IPS-18c (cell line): ENCODE results near the gene NOD2.
A peak's percentile ranks its signal among the peaks of the same experiment; 100 is the strongest.

Source experiments
- H3K4me3 ChIP-seq: 2 replicates; pipeline ENCODE4 v1.7.0; 2013; ENCODE audit warnings: low read depth, mild to moderate bottlenecking, low read length, moderate library complexity; ENCODE audit not compliant: insufficient read depth
- H3K9me3 ChIP-seq: one replicate; pipeline ENCODE4 v1.6.1; 2013; ENCODE audit warnings: mild to moderate bottlenecking, low read length, moderate library complexity; ENCODE audit not compliant: control insufficient read depth, insufficient read depth

NOD2 gene

DNA sequence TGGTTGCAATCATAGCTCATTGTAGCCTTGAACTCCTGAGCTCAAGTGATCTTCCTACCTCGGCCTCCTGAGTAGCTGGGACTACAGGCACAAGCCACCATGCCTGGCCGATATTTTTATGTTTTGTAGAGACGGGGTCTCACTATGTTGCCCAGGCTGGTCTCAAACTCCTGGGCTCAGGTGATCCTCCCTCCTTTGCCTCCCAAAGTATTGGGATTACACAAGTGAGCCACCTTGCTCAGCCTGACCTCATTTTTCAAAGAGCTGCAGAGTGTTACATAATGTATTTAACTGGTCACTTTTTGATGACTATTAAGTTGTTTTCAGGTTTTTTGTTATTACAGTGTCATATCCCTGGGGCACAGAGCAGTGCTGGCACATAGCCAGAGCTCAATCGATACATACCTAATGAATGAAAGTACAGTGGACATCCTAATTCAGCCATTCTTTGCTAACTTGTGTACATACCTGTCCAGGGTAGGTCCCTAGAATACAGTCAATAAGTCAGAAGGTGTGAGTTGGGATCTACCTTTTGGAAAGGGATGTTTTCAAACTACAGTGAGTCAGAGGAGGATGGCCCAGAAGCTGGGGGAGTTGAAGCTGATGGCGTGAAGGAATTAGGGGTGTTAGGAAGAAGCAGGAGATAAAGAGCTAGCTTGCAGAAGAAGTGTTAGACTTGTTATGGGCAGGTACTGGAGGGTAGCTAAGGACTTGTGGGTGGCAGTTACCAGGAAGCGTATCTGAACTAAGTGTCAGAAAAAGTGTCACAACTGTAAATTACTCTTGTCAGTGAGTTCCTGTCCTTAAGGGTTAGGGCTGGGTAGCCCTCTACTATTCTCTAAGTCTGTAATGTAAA, 28.4 kb downstream of the NOD2 start:
- no peaks in the 10 kb centered on the region for H3K9me3 ChIP-seq
- H3K4me3 ChIP-seq, result no peak overlapping the region

DNA sequence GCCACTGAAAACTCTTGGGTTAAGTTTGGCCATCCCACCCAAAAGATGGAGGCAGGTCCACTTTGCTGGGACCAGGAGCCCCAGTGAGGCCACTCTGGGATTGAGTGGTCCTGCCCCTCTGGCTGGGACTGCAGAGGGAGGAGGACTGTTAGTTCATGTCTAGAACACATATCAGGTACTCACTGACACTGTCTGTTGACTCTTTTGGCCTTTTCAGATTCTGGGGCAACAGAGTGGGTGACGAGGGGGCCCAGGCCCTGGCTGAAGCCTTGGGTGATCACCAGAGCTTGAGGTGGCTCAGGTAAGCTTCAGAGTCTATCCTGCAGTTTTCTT, 29.0 kb downstream of the NOD2 start:
- H3K9me3 ChIP-seq, result no peaks in the 10 kb centered on the region
- no peak overlapping the region for H3K4me3 ChIP-seq

- no peaks in the 10 kb centered on the region for H3K9me3 ChIP-seq
- no peak overlapping the region for H3K4me3 ChIP-seq
Observed at GRCh38 chr16:50722960-50723359, 29.6 kb downstream of the NOD2 start.

DNA sequence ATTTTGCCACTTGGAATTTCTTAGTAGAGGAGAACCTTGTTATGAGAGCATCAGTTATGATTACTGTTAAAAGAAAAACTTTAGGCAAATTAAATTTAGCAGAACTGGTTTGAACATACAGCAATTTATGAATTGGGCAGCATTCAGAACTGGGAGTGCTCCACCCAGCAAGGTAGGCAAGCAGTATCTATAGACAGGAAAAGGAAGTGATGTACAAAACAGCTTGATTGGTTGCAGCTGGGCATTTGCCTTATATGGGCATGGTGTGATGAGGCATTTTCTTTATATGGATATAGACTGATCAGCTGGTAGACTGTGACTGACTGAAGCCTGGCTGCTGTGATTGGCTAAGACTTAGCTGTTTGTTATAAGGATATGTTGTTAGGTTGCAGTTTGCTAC, 30.9 kb downstream of the NOD2 start:
- Histone ChIP-seq H3K9me3 (no peaks in the 10 kb centered on the region), H3K4me3 (no peak overlapping the region)

DNA sequence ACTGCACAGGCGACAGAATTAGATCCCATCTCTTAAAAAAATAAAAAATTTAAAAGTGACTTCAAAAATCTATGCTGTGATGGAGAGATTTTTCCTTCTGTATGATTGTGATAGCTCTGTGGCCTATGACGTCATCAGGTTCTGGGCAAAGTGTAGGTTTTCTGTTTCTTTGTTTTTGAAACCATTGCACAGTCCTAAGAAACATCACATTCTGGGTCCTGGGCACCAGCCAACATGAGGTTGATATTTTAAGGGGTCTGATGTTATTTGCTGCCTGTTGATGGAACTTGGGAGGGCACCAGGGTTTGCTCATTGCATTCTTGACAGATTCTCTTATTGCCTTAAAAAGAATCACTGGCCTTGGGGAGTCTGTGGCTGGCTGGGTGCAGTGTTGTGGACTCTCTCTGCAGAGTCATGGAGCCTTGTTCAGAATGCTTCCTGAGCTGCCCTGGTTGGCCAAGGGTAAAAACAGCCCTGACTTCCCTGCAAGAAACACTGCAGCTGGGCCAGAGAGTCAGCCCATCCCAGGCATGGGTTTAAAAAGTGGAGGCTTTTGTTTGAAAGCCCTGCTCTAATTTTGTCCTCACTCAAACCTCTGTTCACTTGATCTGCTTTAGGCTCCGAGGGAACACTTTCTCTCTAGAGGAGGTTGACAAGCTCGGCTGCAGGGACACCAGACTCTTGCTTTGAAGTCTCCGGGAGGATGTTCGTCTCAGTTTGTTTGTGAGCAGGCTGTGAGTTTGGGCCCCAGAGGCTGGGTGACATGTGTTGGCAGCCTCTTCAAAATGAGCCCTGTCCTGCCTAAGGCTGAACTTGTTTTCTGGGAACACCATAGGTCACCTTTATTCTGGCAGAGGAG, 38.0 kb downstream of the NOD2 start:
- no peak overlapping the region for H3K4me3 ChIP-seq
- H3K9me3 ChIP-seq, result no peaks in the 10 kb centered on the region

DNA sequence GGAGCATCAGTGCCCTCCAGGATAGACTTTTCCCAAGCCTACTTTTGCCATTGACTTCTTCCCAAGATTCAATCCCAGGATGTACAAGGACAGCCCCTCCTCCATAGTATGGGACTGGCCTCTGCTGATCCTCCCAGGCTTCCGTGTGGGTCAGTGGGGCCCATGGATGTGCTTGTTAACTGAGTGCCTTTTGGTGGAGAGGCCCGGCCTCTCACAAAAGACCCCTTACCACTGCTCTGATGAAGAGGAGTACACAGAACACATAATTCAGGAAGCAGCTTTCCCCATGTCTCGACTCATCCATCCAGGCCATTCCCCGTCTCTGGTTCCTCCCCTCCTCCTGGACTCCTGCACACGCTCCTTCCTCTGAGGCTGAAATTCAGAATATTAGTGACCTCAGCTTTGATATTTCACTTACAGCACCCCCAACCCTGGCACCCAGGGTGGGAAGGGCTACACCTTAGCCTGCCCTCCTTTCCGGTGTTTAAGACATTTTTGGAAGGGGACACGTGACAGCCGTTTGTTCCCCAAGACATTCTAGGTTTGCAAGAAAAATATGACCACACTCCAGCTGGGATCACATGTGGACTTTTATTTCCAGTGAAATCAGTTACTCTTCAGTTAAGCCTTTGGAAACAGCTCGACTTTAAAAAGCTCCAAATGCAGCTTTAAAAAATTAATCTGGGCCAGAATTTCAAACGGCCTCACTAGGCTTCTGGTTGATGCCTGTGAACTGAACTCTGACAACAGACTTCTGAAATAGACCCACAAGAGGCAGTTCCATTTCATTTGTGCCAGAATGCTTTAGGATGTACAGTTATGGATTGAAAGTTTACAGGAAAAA, 38.8 kb downstream of the NOD2 start:
- H3K4me3 ChIP-seq, result no peak overlapping the region
- H3K9me3 ChIP-seq, result no peaks in the 10 kb centered on the region

GRCh38 chr16:50733468-50733867, 40.1 kb downstream of the NOD2 start:
- Histone ChIP-seq H3K9me3 (no peaks in the 10 kb centered on the region), H3K4me3 (no peak overlapping the region)

DNA sequence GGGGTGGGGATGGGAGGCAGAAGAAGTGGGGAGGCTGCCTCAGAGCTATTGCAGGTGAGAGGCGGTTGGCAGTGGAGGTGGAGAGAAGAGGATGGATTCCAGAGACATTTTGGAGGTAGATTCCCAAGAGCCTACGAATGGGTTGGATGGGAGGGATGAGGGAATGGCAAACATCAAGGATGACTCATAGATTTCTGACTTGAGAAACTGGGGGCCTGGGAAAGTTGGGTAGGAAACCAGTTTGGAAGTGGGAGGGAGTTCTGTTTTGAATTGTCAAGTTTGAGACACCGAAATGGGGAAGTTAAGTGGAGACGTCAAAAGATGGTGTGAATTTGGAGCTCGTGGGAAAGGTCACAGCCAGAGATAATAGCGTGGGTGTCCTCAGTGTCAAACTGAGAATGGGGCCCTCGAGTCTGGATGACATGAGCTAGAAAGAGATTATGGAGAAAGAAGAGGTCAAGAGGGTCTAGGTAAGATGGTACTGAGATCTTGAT, 42.3 kb downstream of the NOD2 start:
- H3K9me3 ChIP-seq, result no peaks in the 10 kb centered on the region
- H3K4me3 ChIP-seq, result no peak overlapping the region

DNA sequence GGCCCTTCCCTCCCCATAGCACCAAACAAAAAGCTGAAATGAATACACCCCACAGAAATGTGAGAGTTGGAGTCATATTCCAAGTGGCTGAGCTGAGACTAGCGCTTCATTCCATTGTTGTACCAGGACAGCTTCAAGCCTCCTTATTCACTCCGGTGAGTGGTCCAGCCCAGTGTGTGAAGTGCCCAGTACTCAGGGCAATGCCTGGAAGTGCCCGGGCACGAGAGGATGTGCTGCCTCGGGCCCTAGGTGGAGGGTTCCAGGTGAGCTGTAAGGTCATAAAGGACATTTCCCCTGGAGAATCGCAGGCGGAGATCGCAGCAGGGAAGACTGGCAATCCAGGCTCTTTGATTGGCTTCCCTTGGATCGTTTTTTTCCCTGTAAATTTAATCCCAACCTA, 43.0 kb downstream of the NOD2 start:
- no peaks in the 10 kb centered on the region for H3K9me3 ChIP-seq
- H3K4me3 ChIP-seq, result no peak overlapping the region

- Histone ChIP-seq H3K9me3 (no peaks in the 10 kb centered on the region), H3K4me3 (no peak overlapping the region)
Observed at GRCh38 chr16:50737420-50737959, 44.1 kb downstream of the NOD2 start.

GRCh38 chr16:50739031-50739430, 45.6 kb downstream of the NOD2 start:
- Histone ChIP-seq H3K4me3 (no peak overlapping the region), H3K9me3 (no peaks in the 10 kb centered on the region)

DNA sequence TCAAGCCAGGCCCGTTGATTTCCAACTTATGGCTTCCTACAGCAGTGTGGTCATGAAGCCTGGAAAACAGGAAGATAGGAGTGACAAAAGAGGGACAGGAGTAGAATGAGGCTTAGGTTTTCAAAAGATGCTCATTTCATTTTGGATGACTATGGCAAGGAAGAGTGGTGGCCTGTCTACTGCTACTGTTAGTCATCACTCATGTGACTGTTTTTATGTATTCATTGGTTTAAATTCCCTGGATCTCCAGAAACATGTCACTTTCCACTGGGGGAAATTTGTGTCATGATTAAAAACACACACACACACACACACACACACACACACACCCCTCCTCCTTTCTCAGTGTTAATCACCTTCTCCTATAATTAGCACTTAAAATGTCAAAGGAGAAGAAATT, 47.3 kb downstream of the NOD2 start:
- Histone ChIP-seq H3K4me3 (no peak overlapping the region), H3K9me3 (no peaks in the 10 kb centered on the region)

- Histone ChIP-seq H3K9me3 (no peaks in the 10 kb centered on the region), H3K4me3 (peak overlapping the region; percentile 43)
Observed at GRCh38 chr16:50741225-50741780, 47.9 kb downstream of the NOD2 start.

GRCh38 chr16:50741781-50742575, 48.6 kb downstream of the NOD2 start, which contains the start of gene CYLD:
CYLD (plus strand) TSS chr16:50742086; CDS start chr16:50749699, 7,613 bp downstream.
- Histone ChIP-seq H3K4me3 (peak within 1 kb of the TSS; percentile 63), H3K9me3 (no peaks in the 10 kb centered on the region)

GRCh38 chr16:50742576-50743200, 49.3 kb downstream of the NOD2 start:
- H3K4me3 ChIP-seq, result peak overlapping the region; percentile 63
- no peaks in the 10 kb centered on the region for H3K9me3 ChIP-seq
